ENCODE measurements around the gene GSE1.

Gene GSE1

GRCh38 chr16:85610446-85611193 lies 2.5 kb upstream of the GSE1 start (continued):
- no peak for TF ChIP-seq ZBTB11 (tag by site-specific recombination; conservative IDR thresholded peaks at IDR 0.05; ENCODE audit: low read depth)
- TF ChIP-seq, protein P1, sequence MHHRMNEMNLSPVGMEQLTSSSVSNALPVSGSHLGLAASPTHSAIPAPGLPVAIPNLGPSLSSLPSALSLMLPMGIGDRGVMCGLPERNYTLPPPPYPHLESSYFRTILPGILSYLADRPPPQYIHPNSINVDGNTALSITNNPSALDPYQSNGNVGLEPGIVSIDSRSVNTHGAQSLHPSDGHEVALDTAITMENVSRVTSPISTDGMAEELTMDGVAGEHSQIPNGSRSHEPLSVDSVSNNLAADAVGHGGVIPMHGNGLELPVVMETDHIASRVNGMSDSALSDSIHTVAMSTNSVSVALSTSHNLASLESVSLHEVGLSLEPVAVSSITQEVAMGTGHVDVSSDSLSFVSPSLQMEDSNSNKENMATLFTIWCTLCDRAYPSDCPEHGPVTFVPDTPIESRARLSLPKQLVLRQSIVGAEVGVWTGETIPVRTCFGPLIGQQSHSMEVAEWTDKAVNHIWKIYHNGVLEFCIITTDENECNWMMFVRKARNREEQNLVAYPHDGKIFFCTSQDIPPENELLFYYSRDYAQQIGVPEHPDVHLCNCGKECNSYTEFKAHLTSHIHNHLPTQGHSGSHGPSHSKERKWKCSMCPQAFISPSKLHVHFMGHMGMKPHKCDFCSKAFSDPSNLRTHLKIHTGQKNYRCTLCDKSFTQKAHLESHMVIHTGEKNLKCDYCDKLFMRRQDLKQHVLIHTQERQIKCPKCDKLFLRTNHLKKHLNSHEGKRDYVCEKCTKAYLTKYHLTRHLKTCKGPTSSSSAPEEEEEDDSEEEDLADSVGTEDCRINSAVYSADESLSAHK (tag by site-specific recombination; IDR thresholded peaks at IDR 0.05): 0 out of 2 replicates have a peak, but pooled peaks have one; percentile 7
- no peak for TF ChIP-seq ZNF529 (tag by site-specific recombination; IDR thresholded peaks at IDR 0.05; ENCODE audit: insufficient replicate concordance)
- no peak for TF ChIP-seq ZNF221 (tag by site-specific recombination; IDR thresholded peaks at IDR 0.05; ENCODE audit: borderline replicate concordance)
- no peak for TF ChIP-seq ZSCAN23 (tag by site-specific recombination; IDR thresholded peaks at IDR 0.05)
- TF ChIP-seq SP7 (tag by site-specific recombination; IDR thresholded peaks at IDR 0.05): peak; percentile 65
- TF ChIP-seq PRDM2 (tag by site-specific recombination; IDR thresholded peaks at IDR 0.05; ENCODE audit: borderline replicate concordance): peak; percentile 87; the same call in 1 of the 2 replicates
- TF ChIP-seq ZNF658 (tag by site-specific recombination; IDR thresholded peaks at IDR 0.05): no peak
- TF ChIP-seq ZNF791 (tag by site-specific recombination; IDR thresholded peaks at IDR 0.05): no peak
- TF ChIP-seq ZBTB7A (tag by site-specific recombination; IDR thresholded peaks at IDR 0.05; ENCODE audit: low read depth): no peak
- TF ChIP-seq ZNF23 (tag by site-specific recombination; IDR thresholded peaks at IDR 0.05; ENCODE audit: borderline replicate concordance): no peak
- TF ChIP-seq ZNF558 (tag by site-specific recombination; IDR thresholded peaks at IDR 0.05): no peak
- TF ChIP-seq KLF10 (tag by site-specific recombination; IDR thresholded peaks at IDR 0.05): peak; percentile 74
- no peak for TF ChIP-seq ZNF426 (tag by site-specific recombination; IDR thresholded peaks at IDR 0.05)
- peak; percentile 38; the same call in 1 of the 2 replicates for TF ChIP-seq ZBTB8A (tag by site-specific recombination; IDR thresholded peaks at IDR 0.05)
- TF ChIP-seq ZNF2 (tag by site-specific recombination; IDR thresholded peaks at IDR 0.05): no peak
- TF ChIP-seq ZNF514 (tag by site-specific recombination; IDR thresholded peaks at IDR 0.05): no peak
- no peak for TF ChIP-seq ZFP3 (tag by site-specific recombination; IDR thresholded peaks at IDR 0.05; ENCODE audit: low read depth)
- no peak for TF ChIP-seq ZNF549 (tag by site-specific recombination; IDR thresholded peaks at IDR 0.05)
- TF ChIP-seq SCRT2 (tag by site-specific recombination; IDR thresholded peaks at IDR 0.05): peak; percentile 97
- TF ChIP-seq KLF8 (tag by site-specific recombination; IDR thresholded peaks at IDR 0.05): peak; percentile 63; the same call in 1 of the 2 replicates
- TF ChIP-seq ZNF148 (tag by site-specific recombination; IDR thresholded peaks at IDR 0.05; ENCODE audit: borderline replicate concordance): no peak
- TF ChIP-seq PBX3 (CRISPR knock-in tag; IDR thresholded peaks at IDR 0.05): no peak
